DMS53 treated with DMSO at 0.1 percent for 48 hours (cell line): ENCODE results near the gene ARHGEF19.
"Not testable (repeated sequence)": the region's sequence is repeated elsewhere in the genome, so short reads cannot be mapped to it uniquely, and the experiment has no call there.

Experiments
- DNase-seq: peaks from one replicate; lab custom pipeline; 2025; ENCODE audit not compliant: unreplicated experiment; lab: John Stamatoyannopoulos, UW

Gene ARHGEF19

DNA sequence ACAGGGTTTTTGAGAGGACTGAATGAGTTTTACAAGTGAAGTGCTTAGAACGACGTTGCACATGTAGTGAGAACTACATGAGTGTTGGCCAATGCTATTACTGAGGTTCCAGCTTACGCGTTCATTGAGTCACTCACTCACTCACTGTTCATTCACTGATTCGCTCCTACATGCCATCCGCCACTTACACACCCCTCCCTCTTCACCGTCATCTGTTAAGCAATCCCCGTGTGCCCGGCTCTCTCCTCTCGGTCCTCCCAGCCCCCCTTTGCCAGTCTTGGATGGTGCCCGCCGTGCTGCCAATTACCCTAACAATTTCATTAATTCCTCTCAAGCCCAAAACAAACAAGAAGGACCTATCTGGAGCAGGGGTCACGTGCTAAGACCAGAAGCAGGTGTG is 29.3 kb downstream of the ARHGEF19 start:
- peak; percentile 68 for DNase-seq

DNA sequence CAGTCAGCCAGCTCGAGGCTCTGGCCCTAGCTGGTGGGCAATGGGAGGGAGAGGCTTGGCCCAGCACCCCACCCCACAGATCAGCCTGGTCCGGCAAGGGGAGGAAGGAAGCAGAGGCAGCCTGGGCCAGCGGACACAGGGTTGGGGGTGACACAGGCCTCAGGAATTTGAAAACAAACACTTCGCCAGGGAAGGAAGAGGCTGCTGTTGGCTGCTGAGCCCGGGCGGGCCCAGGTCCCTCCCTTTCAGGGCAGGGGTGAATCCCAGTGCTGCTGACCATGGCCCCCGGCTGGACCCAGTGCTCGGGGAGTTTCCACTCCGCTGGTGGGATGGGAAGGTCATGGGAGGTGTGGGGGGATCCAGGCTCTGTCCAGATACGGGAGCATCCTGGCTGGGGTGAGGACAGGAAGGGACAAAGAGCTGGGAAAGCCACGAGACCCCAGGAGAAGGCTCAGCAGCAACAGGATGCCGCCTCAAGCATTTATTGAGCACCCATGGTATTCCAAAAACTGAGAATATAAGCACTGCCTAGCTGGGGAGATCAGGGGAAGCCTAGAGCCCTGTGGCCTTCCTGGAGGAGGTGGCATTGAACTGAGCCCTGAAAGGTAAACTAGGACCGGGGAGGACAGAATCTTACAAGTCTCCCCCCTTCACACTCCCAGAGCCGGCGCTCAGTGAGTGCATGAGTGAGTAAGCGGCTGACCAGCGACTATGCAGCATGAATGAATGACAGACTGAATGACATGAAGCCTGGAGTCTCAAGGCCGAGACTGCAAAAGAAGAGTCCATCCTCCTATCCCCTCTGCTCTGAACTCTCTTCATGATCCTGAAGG is 30.3 kb downstream of the ARHGEF19 start:
- peak; percentile 31 for DNase-seq

DNA sequence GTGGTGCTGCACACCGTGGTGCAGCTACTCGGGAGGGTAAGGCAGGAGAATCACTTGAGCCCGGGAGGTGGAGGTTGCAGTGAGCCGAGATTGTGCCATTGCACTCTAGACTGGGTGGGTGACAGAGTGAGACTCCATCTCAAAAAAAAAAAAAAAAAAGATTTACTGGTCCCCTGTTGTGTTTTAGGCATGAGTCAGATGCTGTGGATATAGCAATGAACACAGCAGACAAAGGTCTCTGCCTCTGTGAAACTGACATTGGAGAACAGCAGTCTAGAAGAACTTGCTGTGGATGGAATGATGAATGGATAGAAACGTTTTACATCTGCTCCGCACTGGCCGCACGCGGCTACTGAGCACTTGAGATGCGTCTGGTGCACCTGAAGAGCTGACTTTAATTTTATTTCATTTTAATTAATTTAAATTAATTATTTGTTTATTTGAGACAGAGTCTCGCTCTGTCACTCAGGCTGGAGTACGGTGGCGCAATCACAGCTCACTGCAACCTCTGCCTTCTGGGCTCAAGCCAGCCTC is 32.1 kb downstream of the ARHGEF19 start:
- DNase-seq, result no peak

DNA sequence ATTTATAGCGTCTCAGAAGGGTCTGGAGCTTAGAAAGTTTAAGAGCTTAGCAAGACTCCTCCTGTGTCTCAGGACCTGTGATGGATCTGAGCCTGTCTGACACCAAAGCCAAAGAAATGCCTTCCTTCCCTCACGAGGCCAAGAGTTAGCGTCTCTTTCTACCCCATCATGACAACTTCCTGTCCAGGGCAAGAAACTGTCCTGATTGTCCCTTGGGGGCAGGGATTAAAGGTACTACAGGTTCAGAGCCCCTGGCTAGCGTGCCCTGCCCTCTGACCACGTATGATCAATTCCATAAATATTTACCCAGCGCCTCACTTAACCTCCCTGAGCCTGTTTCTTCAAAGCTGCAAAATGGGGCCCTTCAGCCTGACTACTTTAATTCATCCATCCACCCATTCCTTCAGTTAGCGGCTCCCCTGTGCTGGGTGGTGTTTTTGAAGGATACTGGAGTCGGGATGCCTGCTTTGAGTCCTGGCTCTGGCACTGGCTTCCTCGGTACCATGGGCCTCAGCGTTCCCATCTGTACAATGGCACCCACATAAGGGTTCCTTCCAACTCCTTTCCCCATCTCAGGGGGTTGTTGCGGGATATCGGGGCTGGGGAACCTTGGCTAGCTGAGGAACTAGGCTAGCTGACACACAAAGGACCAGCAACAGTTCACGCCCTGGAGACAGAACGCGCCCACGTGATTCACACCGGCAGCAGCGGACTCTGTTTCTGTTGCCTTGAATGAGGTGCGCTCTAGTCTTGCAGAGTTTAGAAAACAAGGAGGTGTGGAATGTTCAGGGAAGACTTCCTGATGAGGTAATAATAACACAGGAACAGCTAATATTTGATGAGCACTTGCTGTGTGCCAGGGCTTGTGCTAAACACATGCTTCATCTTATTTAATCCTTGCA is 33.6 kb downstream of the ARHGEF19 start:
- DNase-seq, result peak; percentile 37

DNA sequence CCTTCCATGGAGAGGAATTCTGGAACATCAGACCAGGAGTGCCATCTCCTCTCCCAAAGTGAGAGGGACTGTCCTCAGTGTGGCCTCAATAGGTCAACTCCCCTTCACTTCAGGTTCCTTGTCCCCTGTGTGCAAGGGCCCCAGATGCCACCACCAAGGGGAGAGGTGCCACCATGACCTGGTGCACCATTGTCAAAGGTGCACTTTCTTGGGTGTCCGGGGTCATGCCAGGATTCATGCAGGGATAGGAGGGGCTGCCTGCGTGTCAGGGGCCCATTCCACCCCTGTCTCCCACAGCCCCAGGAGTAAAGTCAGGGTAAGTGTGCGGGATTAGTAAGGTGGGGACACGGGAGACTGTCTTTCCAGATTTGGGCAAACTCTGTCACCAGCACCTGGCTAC is 35.1 kb downstream of the ARHGEF19 start:
- DNase-seq, result no peak

DNA sequence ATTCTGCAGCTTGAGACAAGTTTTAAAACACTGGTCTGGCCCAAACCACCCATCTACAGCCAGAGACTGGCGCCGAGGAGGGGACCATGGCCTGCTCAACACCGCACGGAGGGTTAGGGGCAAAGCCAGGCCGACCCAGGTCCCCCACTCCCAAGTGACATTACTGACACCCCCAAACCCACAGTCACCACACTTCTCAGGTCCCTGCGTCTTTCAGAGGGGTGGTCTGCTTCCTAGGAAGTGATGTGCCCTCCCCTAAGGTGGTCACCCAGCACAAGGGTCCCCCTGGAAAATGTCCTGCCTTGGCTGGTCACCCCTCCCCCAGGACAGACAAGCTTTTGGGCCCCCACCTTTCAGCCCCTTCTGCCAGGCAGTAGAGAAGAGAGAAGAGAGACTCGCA is 35.8 kb downstream of the ARHGEF19 start:
- DNase-seq, result no peak

- DNase-seq, result peak; percentile 30
These were observed 36.6 kb downstream of the ARHGEF19 start for GRCh38 chr1:16175610-16176553.

DNA sequence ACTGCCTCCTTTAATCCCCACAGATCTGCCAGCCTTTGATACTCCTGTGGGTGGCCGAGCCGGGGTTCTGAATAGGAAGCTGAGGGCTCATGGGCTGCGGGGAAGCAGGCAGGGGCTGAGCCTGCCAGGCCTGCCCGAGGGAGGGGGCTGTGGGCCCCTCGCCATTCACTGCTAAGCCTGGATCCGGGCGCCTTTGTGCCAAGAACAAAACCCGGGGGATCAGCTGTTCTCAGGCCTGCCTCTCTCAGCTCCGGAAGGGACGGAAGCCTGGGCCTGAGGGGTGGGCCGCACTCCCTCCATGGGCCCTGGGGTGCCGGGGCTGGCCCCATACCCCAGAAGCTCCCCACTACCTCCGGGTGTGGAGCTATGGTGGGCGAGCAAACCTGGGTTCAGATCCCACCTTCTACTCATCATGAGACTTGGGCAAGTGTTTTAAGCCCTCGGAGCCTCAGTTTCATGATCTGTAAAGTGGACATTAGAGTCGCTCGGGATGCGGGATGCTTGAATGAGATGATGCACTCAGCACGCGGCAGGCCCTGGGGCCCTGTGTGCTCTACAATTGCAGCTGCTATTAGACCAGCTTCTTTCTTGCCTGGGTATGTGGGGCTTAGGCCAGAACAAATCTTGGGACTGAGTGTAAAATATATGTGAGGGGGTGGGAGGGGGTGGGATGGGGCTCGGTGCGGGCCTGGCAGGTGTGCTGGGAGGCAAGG is 37.4 kb downstream of the ARHGEF19 start:
- DNase-seq, result no peak

- no peak for DNase-seq
These were observed 38.1 kb downstream of the ARHGEF19 start for GRCh38 chr1:16174261-16174868.

DNA sequence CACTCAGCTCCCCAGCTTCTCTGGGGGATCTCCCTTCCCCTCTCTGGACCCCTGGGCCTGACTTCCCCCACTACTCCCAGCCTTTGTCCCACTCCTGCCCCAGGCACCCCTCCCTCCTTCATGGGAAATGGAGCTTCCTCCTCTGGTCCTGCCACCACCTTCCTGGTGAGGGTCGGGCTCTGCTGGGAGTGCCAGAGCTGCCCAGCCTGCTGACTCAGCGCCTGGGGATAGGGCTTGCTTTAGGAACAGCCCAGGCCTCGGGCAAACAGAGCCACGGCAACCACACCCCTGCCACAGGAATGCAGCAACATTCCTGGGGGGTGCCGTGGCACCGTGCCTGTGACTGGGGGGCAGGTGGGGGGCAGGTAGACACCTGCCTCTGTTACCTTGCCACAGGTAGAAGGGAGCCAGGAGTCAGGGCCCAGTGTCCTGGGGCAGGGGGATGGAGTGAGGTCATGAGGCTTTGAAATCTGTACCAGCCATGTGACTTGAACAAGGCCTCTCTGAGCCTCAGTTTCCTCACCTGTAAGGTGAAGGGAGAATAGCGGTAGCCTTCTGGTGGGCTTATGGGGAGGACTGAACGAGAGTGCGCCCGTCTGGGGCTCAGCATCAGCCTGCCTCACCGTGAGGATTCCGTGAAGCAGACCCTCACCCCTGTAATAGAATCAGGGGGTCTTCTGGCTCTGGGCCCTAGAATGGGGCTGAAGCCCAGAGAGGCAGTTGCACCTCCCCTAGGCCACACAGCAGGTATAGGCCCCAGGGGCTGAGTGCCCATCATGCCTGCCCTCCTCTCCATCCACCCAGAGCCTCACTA is 38.8 kb downstream of the ARHGEF19 start:
- no peak for DNase-seq

GRCh38 chr1:16172964-16173446 is 39.4 kb downstream of the ARHGEF19 start:
- DNase-seq, result no peak

- no peak for DNase-seq
These were observed 40.1 kb downstream of the ARHGEF19 start for GRCh38 chr1:16172218-16172830.

DNA sequence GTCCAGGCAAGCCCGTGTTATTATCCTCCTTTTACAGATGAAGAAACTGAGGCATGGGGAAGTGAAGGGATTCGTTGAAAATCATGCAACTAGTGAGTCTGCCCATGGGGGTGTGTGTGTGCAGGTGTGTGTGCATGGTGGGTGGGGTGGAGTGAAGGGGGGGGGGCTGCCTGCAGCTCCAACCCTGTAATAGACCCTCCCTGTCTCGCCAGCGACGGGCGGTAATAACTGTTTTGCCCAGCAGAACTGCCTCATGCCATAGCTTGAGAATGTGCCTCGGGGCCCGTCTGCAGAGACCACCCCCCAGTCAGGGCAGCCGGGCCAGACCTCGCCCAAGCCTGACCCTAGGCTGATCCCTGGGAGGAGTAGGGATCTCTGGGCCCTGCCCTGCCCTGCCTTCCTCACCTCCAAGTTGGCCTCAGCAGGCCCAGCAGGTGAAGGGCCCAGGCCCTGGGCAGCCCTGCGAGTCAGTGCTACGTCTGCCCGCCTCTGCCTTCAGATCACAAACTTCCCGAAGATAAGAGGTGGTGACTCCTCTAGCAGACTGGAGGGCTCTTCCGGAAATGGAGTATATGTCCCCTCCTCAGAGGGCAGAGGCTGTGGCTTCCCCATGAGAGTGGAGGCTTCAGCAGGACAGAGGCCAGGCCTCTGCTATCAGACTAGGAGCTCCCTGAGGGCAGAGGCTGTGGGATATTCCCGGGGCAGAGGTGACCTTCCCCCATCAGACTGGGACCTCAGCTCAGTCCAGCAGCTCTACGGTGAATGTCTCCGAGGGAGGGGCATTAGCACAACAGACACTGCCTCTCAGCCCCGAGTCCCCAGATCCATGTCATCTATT is 40.9 kb downstream of the ARHGEF19 start:
- no peak for DNase-seq

- no peak for DNase-seq
These were observed 42.2 kb downstream of the ARHGEF19 start for GRCh38 chr1:16170283-16170673.

- DNase-seq, result no peak
These were observed 43.7 kb downstream of the ARHGEF19 start for GRCh38 chr1:16168622-16169360.

GRCh38 chr1:16168144-16168495 is 44.3 kb downstream of the ARHGEF19 start:
- not testable (repeated sequence) for DNase-seq
